Renal cortical epithelial cell (primary cell): ENCODE results near the gene MUC4. TPM values are rescaled to one million over a fixed set of nuclear protein-coding genes. Genes with fewer than 3 reads are reported as not detected.

ENCODE experiments used
- DNase-seq: peaks from one replicate; pipeline ENCODE4 v3.0.0-alpha.2; 2011; ENCODE audit warnings: low read depth
- total RNA-seq: library from RNA; depleted of rRNA; stranded (reverse); fragments of >200 nt; gene quantifications from 2 replicates; pipeline ENCODE4 v1.2.3, GENCODE V29; 2014

MUC4 gene
- 0.05 and 3.5 TPM in 2 replicates for total RNA-seq

GRCh38 chr3:195811756-195812155 is at the start of gene MUC4:
TSS of gene MUC4 (minus strand) at chr3:195811929. CDS start at chr3:195811817, 112 bp downstream.
- no peak for DNase-seq

- DNase-seq, result no peak
These were observed 48.7 kb upstream of the MUC4 start for GRCh38 chr3:195860456-195860855.

- no peak for DNase-seq
These were observed 48.2 kb upstream of the MUC4 start for GRCh38 chr3:195859846-195860411.

- DNase-seq, result peak; percentile 33
These were observed 47.5 kb upstream of the MUC4 start for GRCh38 chr3:195859061-195859845.

- DNase-seq, result no peak
These were observed 44.8 kb upstream of the MUC4 start for GRCh38 chr3:195856410-195857084.

- no peak for DNase-seq
These were observed 44.0 kb upstream of the MUC4 start for GRCh38 chr3:195855471-195856409.

GRCh38 chr3:195854628-195855294 is 43.0 kb upstream of the MUC4 start:
- no peak for DNase-seq

- DNase-seq, result no peak
These were observed 42.3 kb upstream of the MUC4 start for GRCh38 chr3:195853996-195854395.

GRCh38 chr3:195853036-195853435 is 41.3 kb upstream of the MUC4 start:
- no peak for DNase-seq

- peak; percentile 82 for DNase-seq
These were observed 39.3 kb upstream of the MUC4 start for GRCh38 chr3:195850857-195851543.

- no peak for DNase-seq
These were observed 37.8 kb upstream of the MUC4 start for GRCh38 chr3:195849322-195850074.

GRCh38 chr3:195847055-195847950 is 35.6 kb upstream of the MUC4 start:
- peak; percentile 42 for DNase-seq

GRCh38 chr3:195845483-195845882 is 33.8 kb upstream of the MUC4 start:
- DNase-seq, result no peak

GRCh38 chr3:195844671-195845218 is 33.0 kb upstream of the MUC4 start:
- DNase-seq, result no peak

- DNase-seq, result no peak
These were observed 27.7 kb upstream of the MUC4 start for GRCh38 chr3:195839260-195840010.

- DNase-seq, result no peak
These were observed 27.0 kb upstream of the MUC4 start for GRCh38 chr3:195838714-195839113.

- DNase-seq, result no peak
These were observed 24.9 kb upstream of the MUC4 start for GRCh38 chr3:195836476-195837135.
